H1 (cell line): ENCODE measurements around the gene CDK2. TPM values are rescaled to one million over a fixed set of nuclear protein-coding genes. Genes with fewer than 3 reads are reported as not detected.

Experiments used
- NANOG ChIP-seq: IDR thresholded peaks from 2 replicates; pipeline ENCODE4 v1.6.1; 2011; ENCODE audit warnings: low read length, low read depth, mild to moderate bottlenecking, inconsistent platforms; ENCODE audit not compliant: insufficient read depth, poor library complexity, severe bottlenecking
- RAD21 ChIP-seq, 2 experiments: IDR thresholded peaks in 1 of 2; conservative IDR thresholded peaks in 1 of 2; 2 replicates each; pipeline ENCODE4 v1.6.1; 2011; ENCODE audit warnings: low read depth in 2 of 2, low read length in 2 of 2, improper control_type of control experiment in 1 of 2, inconsistent platforms in 1 of 2, mild to moderate bottlenecking in 1 of 2, moderate library complexity in 1 of 2
- TAF1 ChIP-seq: IDR thresholded peaks from 2 replicates; pipeline ENCODE4 v1.6.1; 2011; ENCODE audit warnings: mild to moderate bottlenecking, low read depth, low read length
- polyA plus RNA-seq, 7 experiments: library from polyadenylated mRNA; depleted of rRNA in 3 of 7; stranded (reverse) in 5 of 7; unstranded in 2 of 7; fragments of >200 nt in 5 of 7; fragments of 200-250 nt in 2 of 7; gene quantifications; 1 replicate in 5 of 7; 2 replicates in 1 of 7; 4 replicates in 1 of 7; pipeline versions ENCODE4 v1.2.1 to v1.2.3, GENCODE V29; 2011 to 2013; ENCODE audit warnings: missing spikeins in 2 of 7, mixed read lengths in 2 of 7
- total RNA-seq: library from RNA; stranded (reverse); fragmentation: NEBNext Ultra II Directional; extraction: Animal tissue kit (Norgen Biotek cat#: 25700); gene quantifications from 2 replicates; pipeline ENCODE4 v1.2.1, GENCODE V29; 2021
- TF ChIP-seq, protein P1 (sequence below): fragments of 300-600 bp; sonication (generic); IDR thresholded peaks from 2 replicates; pipeline ENCODE4 v1.7.1; 2012; ENCODE audit warnings: low read length, moderate library complexity, mild to moderate bottlenecking, inconsistent platforms; ENCODE audit not compliant: insufficient replicate concordance

The CDK2 gene
- total and polyA plus RNA-seq, 2 of the 8 experiments (the other 6 are each of a cell fraction or from before 2014, with no cell fraction given), result 39.4 to 42.5 TPM

DNA sequence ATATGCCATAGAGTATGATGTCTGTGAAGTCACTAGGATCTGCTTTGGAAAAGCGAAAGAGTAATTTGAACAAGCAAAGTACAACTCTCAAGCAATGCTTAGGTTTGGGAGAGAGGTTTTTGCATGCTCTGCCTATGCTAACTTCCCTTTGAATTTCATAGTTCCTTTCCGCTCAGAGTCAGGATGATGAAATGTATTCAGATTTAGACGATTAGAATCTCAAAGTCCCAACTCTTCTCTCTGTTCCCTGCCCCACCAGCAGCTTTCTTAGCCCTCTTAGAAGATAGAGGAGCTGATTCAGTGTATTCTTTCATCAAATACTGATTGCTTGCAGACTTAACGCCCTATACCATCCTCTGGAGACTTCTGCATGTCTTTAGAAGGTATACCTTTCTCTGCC lies 18.7 kb downstream of the CDK2 start (continued):
- TF ChIP-seq, protein P1, sequence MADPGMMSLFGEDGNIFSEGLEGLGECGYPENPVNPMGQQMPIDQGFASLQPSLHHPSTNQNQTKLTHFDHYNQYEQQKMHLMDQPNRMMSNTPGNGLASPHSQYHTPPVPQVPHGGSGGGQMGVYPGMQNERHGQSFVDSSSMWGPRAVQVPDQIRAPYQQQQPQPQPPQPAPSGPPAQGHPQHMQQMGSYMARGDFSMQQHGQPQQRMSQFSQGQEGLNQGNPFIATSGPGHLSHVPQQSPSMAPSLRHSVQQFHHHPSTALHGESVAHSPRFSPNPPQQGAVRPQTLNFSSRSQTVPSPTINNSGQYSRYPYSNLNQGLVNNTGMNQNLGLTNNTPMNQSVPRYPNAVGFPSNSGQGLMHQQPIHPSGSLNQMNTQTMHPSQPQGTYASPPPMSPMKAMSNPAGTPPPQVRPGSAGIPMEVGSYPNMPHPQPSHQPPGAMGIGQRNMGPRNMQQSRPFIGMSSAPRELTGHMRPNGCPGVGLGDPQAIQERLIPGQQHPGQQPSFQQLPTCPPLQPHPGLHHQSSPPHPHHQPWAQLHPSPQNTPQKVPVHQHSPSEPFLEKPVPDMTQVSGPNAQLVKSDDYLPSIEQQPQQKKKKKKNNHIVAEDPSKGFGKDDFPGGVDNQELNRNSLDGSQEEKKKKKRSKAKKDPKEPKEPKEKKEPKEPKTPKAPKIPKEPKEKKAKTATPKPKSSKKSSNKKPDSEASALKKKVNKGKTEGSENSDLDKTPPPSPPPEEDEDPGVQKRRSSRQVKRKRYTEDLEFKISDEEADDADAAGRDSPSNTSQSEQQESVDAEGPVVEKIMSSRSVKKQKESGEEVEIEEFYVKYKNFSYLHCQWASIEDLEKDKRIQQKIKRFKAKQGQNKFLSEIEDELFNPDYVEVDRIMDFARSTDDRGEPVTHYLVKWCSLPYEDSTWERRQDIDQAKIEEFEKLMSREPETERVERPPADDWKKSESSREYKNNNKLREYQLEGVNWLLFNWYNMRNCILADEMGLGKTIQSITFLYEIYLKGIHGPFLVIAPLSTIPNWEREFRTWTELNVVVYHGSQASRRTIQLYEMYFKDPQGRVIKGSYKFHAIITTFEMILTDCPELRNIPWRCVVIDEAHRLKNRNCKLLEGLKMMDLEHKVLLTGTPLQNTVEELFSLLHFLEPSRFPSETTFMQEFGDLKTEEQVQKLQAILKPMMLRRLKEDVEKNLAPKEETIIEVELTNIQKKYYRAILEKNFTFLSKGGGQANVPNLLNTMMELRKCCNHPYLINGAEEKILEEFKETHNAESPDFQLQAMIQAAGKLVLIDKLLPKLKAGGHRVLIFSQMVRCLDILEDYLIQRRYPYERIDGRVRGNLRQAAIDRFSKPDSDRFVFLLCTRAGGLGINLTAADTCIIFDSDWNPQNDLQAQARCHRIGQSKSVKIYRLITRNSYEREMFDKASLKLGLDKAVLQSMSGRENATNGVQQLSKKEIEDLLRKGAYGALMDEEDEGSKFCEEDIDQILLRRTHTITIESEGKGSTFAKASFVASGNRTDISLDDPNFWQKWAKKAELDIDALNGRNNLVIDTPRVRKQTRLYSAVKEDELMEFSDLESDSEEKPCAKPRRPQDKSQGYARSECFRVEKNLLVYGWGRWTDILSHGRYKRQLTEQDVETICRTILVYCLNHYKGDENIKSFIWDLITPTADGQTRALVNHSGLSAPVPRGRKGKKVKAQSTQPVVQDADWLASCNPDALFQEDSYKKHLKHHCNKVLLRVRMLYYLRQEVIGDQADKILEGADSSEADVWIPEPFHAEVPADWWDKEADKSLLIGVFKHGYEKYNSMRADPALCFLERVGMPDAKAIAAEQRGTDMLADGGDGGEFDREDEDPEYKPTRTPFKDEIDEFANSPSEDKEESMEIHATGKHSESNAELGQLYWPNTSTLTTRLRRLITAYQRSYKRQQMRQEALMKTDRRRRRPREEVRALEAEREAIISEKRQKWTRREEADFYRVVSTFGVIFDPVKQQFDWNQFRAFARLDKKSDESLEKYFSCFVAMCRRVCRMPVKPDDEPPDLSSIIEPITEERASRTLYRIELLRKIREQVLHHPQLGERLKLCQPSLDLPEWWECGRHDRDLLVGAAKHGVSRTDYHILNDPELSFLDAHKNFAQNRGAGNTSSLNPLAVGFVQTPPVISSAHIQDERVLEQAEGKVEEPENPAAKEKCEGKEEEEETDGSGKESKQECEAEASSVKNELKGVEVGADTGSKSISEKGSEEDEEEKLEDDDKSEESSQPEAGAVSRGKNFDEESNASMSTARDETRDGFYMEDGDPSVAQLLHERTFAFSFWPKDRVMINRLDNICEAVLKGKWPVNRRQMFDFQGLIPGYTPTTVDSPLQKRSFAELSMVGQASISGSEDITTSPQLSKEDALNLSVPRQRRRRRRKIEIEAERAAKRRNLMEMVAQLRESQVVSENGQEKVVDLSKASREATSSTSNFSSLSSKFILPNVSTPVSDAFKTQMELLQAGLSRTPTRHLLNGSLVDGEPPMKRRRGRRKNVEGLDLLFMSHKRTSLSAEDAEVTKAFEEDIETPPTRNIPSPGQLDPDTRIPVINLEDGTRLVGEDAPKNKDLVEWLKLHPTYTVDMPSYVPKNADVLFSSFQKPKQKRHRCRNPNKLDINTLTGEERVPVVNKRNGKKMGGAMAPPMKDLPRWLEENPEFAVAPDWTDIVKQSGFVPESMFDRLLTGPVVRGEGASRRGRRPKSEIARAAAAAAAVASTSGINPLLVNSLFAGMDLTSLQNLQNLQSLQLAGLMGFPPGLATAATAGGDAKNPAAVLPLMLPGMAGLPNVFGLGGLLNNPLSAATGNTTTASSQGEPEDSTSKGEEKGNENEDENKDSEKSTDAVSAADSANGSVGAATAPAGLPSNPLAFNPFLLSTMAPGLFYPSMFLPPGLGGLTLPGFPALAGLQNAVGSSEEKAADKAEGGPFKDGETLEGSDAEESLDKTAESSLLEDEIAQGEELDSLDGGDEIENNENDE, result no peak
- TF ChIP-seq TAF1, result no peak
- no peak for TF ChIP-seq RAD21 (IDR thresholded peaks at IDR 0.05 in 1 of 2, conservative IDR thresholded peaks at IDR 0.05 in 1 of 2; ENCODE audit: low read depth in 2 of 2, low read length in 2 of 2)
- TF ChIP-seq NANOG, result no peak
